ENCODE data around the gene ATG7. TPM values are rescaled to one million over a fixed set of nuclear protein-coding genes. Genes with fewer than 3 reads are reported as not detected.

ATG7 gene
- total RNA-seq, 1 experiment from 2014 or later, result 36.0 TPM

DNA sequence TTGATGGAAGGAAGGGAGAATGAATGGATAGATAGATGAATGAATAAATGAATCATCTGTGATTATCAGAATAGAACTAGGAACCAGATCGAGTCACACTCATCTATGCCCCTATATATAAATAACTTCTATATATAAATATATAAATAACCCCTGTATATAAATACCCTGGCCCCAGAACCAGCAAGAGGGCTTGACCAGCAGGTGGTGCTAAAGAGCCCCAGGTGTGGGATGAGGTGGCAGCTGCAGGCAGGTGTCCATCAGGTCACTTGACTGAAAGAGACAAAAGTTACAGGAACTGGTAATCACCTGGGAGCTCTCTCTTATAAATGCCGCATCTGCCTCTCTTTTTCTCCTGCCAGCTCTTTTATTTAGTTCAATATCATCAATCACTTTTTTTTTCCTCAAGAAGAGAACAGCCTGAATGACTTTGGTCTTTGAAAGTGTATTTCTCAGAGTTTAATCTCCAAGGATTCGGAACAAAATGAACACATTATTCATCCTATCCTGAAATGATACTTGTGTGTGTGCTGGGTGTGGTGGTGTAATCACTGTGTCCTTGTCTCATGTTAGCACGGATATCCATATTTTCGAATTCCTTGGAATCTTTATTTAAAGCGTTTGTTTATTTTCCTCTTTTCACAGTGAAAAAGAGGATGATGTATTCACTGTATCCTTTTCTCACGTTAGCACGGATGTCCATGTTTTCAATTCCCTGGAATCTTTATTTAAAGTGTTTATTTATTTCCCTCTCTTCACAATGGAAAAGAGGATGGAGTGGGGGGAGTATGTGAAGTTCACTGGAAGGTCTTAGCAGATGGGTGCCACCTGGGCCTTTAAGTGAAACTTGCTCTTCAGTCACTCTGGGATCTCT is 35.4 kb upstream of the ATG7 start:
- H3K27ac ChIP-seq (ENCODE audit: low read length), result peak overlapping the region; percentile 77

DNA sequence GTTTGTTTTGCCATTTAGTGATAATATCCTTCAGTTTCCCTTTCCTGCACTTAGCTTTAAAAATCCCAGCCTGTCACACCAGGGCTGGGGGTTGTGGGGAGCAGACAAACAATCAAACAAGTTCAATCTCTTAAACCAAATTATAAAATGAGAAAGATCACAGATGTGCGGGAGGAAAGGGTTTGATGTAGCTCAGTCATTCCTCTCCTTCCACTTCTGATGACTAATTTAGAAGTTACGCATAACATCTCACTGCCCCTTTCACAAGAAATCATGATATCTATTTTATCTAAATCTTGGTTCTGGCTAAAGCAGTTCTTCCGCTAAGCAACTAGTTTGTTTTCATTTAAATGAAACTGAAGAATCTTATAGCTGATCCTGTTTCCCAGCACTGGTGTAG is 34.1 kb upstream of the ATG7 start:
- peak; percentile 83 for ATAC-seq
- DNase-seq (ENCODE audit: low read depth, low spot score), result peak; percentile 35
- intact Hi-C loops (cut with micrococcal nuclease; ENCODE audit: unreplicated experiment), result loop anchor here (5.0 kb wide), 1 partner anchor 94 kb away; no protein-coding TSS in a partner anchor
- ChIA-PET CTCF (interaction anchor here (0.6 kb wide), 2 partner anchors 24 to 97 kb away, joined by 6 to 8 read pairs; no protein-coding TSS in a partner anchor), POLR2A (interaction anchor here (0.7 kb wide), 1 partner anchor 94 kb away, joined by 17 read pairs; no protein-coding TSS in a partner anchor)
- H3K27me3 ChIP-seq (ENCODE audit: control insufficient read depth, insufficient read depth, low read length), result no peaks in the 10 kb centered on the region
- H3K36me3 ChIP-seq (ENCODE audit: control insufficient read depth, insufficient read depth, low read length), result no peaks in the 10 kb centered on the region
- peak overlapping the region; percentile 62 for H3K27ac ChIP-seq (ENCODE audit: low read length)
- no peaks in the 10 kb centered on the region for H3K9me3 ChIP-seq (ENCODE audit: control insufficient read depth, insufficient read depth, low read depth, low read length)
- in situ Hi-C loops (cut with HindIII; ENCODE audit: low pct_unique_long_range_greater_than_20kb, low sequenced_read_pairs), result no loop called here
- no peak overlapping the region for H3K4me3 ChIP-seq (ENCODE audit: low read depth in 2 of 2, low read length in 2 of 2)
- BruUV-seq (replicated peaks), result no TSS peak
- TF ChIP-seq CTCF (IDR thresholded peaks at IDR 0.05) (no peak), TCF7L2 (IDR thresholded peaks at IDR 0.05; ENCODE audit: low read depth, low read length) (peak; percentile 77)
- peaks cover 13% of the 10 kb centered on the region for H3K4me1 ChIP-seq (ENCODE audit: control insufficient read depth, insufficient read depth, low read length)

More for the DNA sequence above, 35.4 kb upstream of the ATG7 start:
- CTCF ChIA-PET, result interaction anchor here (0.7 to 0.9 kb wide), 2 partner anchors 51 to 80 kb away, joined by 3 read pairs; no protein-coding TSS in a partner anchor
- H3K27me3 ChIP-seq (ENCODE audit: control insufficient read depth, insufficient read depth, low read length), result no peaks in the 10 kb centered on the region
- no peaks in the 10 kb centered on the region for H3K9me3 ChIP-seq (ENCODE audit: control insufficient read depth, insufficient read depth, low read depth, low read length)
- intact Hi-C loops (cut with micrococcal nuclease; ENCODE audit: unreplicated experiment) (loop anchor here (5.0 kb wide), 1 partner anchor 95 kb away; no protein-coding TSS in a partner anchor), in situ Hi-C loops (cut with HindIII; ENCODE audit: low pct_unique_long_range_greater_than_20kb, low sequenced_read_pairs) (no loop called here)
- H3K4me1 ChIP-seq (ENCODE audit: control insufficient read depth, insufficient read depth, low read length), result peaks cover 13% of the 10 kb centered on the region
- POLR2A ChIA-PET, result no interaction called here
- no TSS peak for BruUV-seq (replicated peaks)
- ATAC-seq (peak; percentile 54; the same call in 1 of the 2 replicates), DNase-seq (ENCODE audit: low read depth, low spot score) (peak; percentile 53)
- H3K4me3 ChIP-seq (ENCODE audit: low read depth in 2 of 2, low read length in 2 of 2), result no peak overlapping the region
- H3K36me3 ChIP-seq (ENCODE audit: control insufficient read depth, insufficient read depth, low read length), result no peaks in the 10 kb centered on the region
- TF ChIP-seq POLR2AphosphoS5 (IDR thresholded peaks at IDR 0.05; ENCODE audit: low read depth, low read length) (no peak), TCF7L2 (IDR thresholded peaks at IDR 0.05; ENCODE audit: low read depth, low read length) (no peak), CTCF (IDR thresholded peaks at IDR 0.05) (peak; percentile 89)

- in situ Hi-C loops (cut with HindIII; ENCODE audit: low pct_unique_long_range_greater_than_20kb, low sequenced_read_pairs), result no loop called here
- POLR2A ChIA-PET, result no interaction called here
- no peak overlapping the region for H3K4me3 ChIP-seq (ENCODE audit: low read depth in 2 of 2, low read length in 2 of 2)
Observed at GRCh38 chr3:11238880-11239279, 33.3 kb upstream of the ATG7 start.

More at GRCh38 chr3:11238880-11239279, 33.3 kb upstream of the ATG7 start:
- ATAC-seq (peak; percentile 79), DNase-seq (ENCODE audit: low read depth, low spot score) (peak; percentile 42)
- Histone ChIP-seq H3K4me1 (ENCODE audit: control insufficient read depth, insufficient read depth, low read length) (peaks cover 13% of the 10 kb centered on the region), H3K27ac (ENCODE audit: low read length) (peak overlapping the region; percentile 62), H3K27me3 (ENCODE audit: control insufficient read depth, insufficient read depth, low read length) (no peaks in the 10 kb centered on the region), H3K36me3 (ENCODE audit: control insufficient read depth, insufficient read depth, low read length) (no peaks in the 10 kb centered on the region), H3K9me3 (ENCODE audit: control insufficient read depth, insufficient read depth, low read depth, low read length) (no peaks in the 10 kb centered on the region)
- intact Hi-C loops (cut with micrococcal nuclease; ENCODE audit: unreplicated experiment), result loop anchor here (5.0 kb wide), 1 partner anchor 93 kb away; no protein-coding TSS in a partner anchor
- BruUV-seq (replicated peaks), result no TSS peak
- TF ChIP-seq, protein P1, sequence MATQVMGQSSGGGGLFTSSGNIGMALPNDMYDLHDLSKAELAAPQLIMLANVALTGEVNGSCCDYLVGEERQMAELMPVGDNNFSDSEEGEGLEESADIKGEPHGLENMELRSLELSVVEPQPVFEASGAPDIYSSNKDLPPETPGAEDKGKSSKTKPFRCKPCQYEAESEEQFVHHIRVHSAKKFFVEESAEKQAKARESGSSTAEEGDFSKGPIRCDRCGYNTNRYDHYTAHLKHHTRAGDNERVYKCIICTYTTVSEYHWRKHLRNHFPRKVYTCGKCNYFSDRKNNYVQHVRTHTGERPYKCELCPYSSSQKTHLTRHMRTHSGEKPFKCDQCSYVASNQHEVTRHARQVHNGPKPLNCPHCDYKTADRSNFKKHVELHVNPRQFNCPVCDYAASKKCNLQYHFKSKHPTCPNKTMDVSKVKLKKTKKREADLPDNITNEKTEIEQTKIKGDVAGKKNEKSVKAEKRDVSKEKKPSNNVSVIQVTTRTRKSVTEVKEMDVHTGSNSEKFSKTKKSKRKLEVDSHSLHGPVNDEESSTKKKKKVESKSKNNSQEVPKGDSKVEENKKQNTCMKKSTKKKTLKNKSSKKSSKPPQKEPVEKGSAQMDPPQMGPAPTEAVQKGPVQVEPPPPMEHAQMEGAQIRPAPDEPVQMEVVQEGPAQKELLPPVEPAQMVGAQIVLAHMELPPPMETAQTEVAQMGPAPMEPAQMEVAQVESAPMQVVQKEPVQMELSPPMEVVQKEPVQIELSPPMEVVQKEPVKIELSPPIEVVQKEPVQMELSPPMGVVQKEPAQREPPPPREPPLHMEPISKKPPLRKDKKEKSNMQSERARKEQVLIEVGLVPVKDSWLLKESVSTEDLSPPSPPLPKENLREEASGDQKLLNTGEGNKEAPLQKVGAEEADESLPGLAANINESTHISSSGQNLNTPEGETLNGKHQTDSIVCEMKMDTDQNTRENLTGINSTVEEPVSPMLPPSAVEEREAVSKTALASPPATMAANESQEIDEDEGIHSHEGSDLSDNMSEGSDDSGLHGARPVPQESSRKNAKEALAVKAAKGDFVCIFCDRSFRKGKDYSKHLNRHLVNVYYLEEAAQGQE (IDR thresholded peaks at IDR 0.05; ENCODE audit: insufficient read depth in 1 of 2, low read depth in 2 of 2, low read length in 1 of 2), result no peak
- TF ChIP-seq TCF7L2 (IDR thresholded peaks at IDR 0.05; ENCODE audit: low read depth, low read length), result no peak
- TF ChIP-seq SIN3A (IDR thresholded peaks at IDR 0.05; ENCODE audit: borderline replicate concordance, insufficient read depth, low read depth, low read length), result no peak
- no peak for TF ChIP-seq POLR2AphosphoS5 (IDR thresholded peaks at IDR 0.05; ENCODE audit: low read depth, low read length)
- TF ChIP-seq CTCF (IDR thresholded peaks at IDR 0.05), result no peak
- CTCF ChIA-PET, result no interaction called here
